A549 (cell line): ENCODE results near the gene EIF3A. TPM values are rescaled to one million over a fixed set of nuclear protein-coding genes. Genes with fewer than 3 reads are reported as not detected.

ENCODE experiments used
- ATAC-seq, 2 experiments: fragments of 200-7000 bp in 1 of 2; fragments of >200 bp in 1 of 2; cut with Nextera tagmentation in 1 of 2; cut with Tn5 transposase in 1 of 2; 3 replicates each; pipeline versions ENCODE4 v1.8.0 to v1.9.1; 2018 to 2020; ENCODE audit warnings: mild to moderate bottlenecking in 1 of 2, moderate library complexity in 1 of 2
- CTCF ChIA-PET: fragments of 300-600 bp; sonication (Branson Sonifier 250); formaldehyde crosslinking; extraction: SDS; loops from one replicate; lab custom pipeline; 2021; ENCODE audit warnings: antibody characterized with exemption, inconsistent platforms; lab: Yijun Ruan, JAX
- POLR2A ChIA-PET: fragments of 350-600 bp; formaldehyde crosslinking; extraction: SDS; loops from one replicate; lab custom pipeline; 2021; ENCODE audit warnings: antibody characterized with exemption, inconsistent platforms; lab: Yijun Ruan, JAX
- DNase-seq, 2 experiments: peaks; one replicate each; pipeline versions ENCODE4 v3.0.0 to v3.0.0-alpha.2; 2011 to 2016; ENCODE audit warnings: low read depth in 1 of 2, low spot score in 1 of 2
- FAIRE-seq: peaks from 2 replicates; lab custom pipeline; 2011; peaks lifted over from hg19 to GRCh38; lab: Jason Lieb, UNC
- H3K27ac ChIP-seq, 2 experiments: fragments of >200 bp; sonication (Bioruptor Twin); formaldehyde crosslinking; 3 replicates each; pipeline ENCODE4 v1.5.1; 2016 to 2017
- H3K4me1 ChIP-seq: fragments of >200 bp; sonication (Bioruptor Twin); formaldehyde crosslinking; 3 replicates; pipeline ENCODE4 v1.6.1; 2016
- H3K4me2 ChIP-seq: fragments of >200 bp; sonication (Bioruptor Twin); formaldehyde crosslinking; 3 replicates; pipeline ENCODE4 v1.6.1; 2016
- H3K4me3 ChIP-seq: fragments of >200 bp; sonication (Bioruptor Twin); formaldehyde crosslinking; 3 replicates; pipeline ENCODE4 v1.5.1; 2016
- H3K9me3 ChIP-seq: fragments of >200 bp; sonication (Bioruptor Twin); formaldehyde crosslinking; 3 replicates; pipeline ENCODE4 v1.6.1; 2016
- BCL3 ChIP-seq: fragments of >200 bp; sonication (Bioruptor Twin); formaldehyde crosslinking; IDR thresholded peaks from 3 replicates; pipeline ENCODE4 v1.6.1; 2016
- CBX2 ChIP-seq: fragments of 200-600 bp; sonication (generic); IDR thresholded peaks from 2 replicates; pipeline ENCODE4 v1.6.1; 2016; ENCODE audit warnings: low read depth, mild to moderate bottlenecking, borderline replicate concordance
- CBX8 ChIP-seq: fragments of 200-600 bp; sonication (generic); IDR thresholded peaks from 2 replicates; pipeline ENCODE4 v1.6.1; 2016
- CHD4 ChIP-seq: fragments of 200-600 bp; sonication (generic); IDR thresholded peaks from 2 replicates; pipeline ENCODE4 v1.6.1; 2016; ENCODE audit warnings: antibody characterized with exemption, mild to moderate bottlenecking, borderline replicate concordance
- EHMT2 ChIP-seq: fragments of 200-600 bp; sonication (generic); IDR thresholded peaks from 2 replicates; pipeline ENCODE4 v1.6.1; 2016; ENCODE audit warnings: antibody characterized with exemption, low read depth, mild to moderate bottlenecking, moderate library complexity
- FOSB ChIP-seq: fragments of 250-450 bp; sonication (Bioruptor Pico); IDR thresholded peaks from 2 replicates; pipeline ENCODE4 v1.5.0; 2020; ENCODE audit warnings: mild to moderate bottlenecking, moderate library complexity
- FOXS1 ChIP-seq: fragments of 250-450 bp; sonication (Bioruptor Pico); IDR thresholded peaks from 2 replicates; pipeline ENCODE4 v1.5.0; 2020; ENCODE audit warnings: mild to moderate bottlenecking, moderate library complexity
- HDAC2 ChIP-seq: fragments of 200-600 bp; sonication (generic); IDR thresholded peaks from 2 replicates; pipeline ENCODE4 v1.6.1; 2016
- HOXA7 ChIP-seq: fragments of 250-450 bp; sonication (Bioruptor Pico); IDR thresholded peaks from 2 replicates; pipeline ENCODE4 v1.5.0; 2020; ENCODE audit warnings: mild to moderate bottlenecking, moderate library complexity
- HOXB5 ChIP-seq: fragments of 250-450 bp; sonication (Bioruptor Pico); IDR thresholded peaks from 2 replicates; pipeline ENCODE4 v1.5.0; 2020; ENCODE audit warnings: mild to moderate bottlenecking, moderate library complexity
- JUN ChIP-seq, 2 experiments: fragments of >200 bp; sonication (Bioruptor Twin); formaldehyde crosslinking; IDR thresholded peaks; 2 replicates in 1 of 2; 3 replicates in 1 of 2; pipeline ENCODE4 v1.6.1; 2016 to 2017
- JUNB ChIP-seq: fragments of >200 bp; sonication (Bioruptor Twin); formaldehyde crosslinking; IDR thresholded peaks from 2 replicates; pipeline ENCODE4 v1.6.1; 2016
- KDM1A ChIP-seq: fragments of 200-600 bp; sonication (generic); IDR thresholded peaks from 2 replicates; pipeline ENCODE4 v1.6.1; 2016; ENCODE audit warnings: low read depth, mild to moderate bottlenecking
- MAFK ChIP-seq: fragments of 450-650 bp; IDR thresholded peaks from 2 replicates; pipeline ENCODE4 v1.6.1; 2014; ENCODE audit not compliant: partially characterized antibody
- NFE2L2 ChIP-seq: fragments of 150-350 bp; conservative IDR thresholded peaks from 2 replicates; pipeline ENCODE4 v1.6.1; 2014; ENCODE audit warnings: low read length
- NPAS2 ChIP-seq: fragments of 250-450 bp; sonication (Bioruptor Pico); IDR thresholded peaks from 2 replicates; pipeline ENCODE4 v1.8.0; 2022; ENCODE audit warnings: mild to moderate bottlenecking, moderate library complexity, borderline replicate concordance
- NR3C1 ChIP-seq: fragments of >200 bp; sonication (Bioruptor Twin); formaldehyde crosslinking; IDR thresholded peaks from 3 replicates; pipeline ENCODE4 v1.6.1; 2017
- POLR2A ChIP-seq: IDR thresholded peaks from 2 replicates; pipeline ENCODE4 v1.6.1; 2012; ENCODE audit warnings: mild to moderate bottlenecking, low read length
- REST ChIP-seq: fragments of 200-600 bp; sonication (generic); IDR thresholded peaks from 2 replicates; pipeline ENCODE4 v1.6.1; 2016; ENCODE audit warnings: antibody characterized with exemption, mild to moderate bottlenecking, moderate library complexity
- RFX5 ChIP-seq: fragments of 450-650 bp; IDR thresholded peaks from 2 replicates; pipeline ENCODE4 v1.7.1; 2014; ENCODE audit warnings: antibody characterized with exemption, mild to moderate bottlenecking, moderate library complexity
- RNF2 ChIP-seq: fragments of 200-600 bp; sonication (generic); IDR thresholded peaks from 2 replicates; pipeline ENCODE4 v1.6.1; 2016; ENCODE audit warnings: low read depth, mild to moderate bottlenecking, antibody characterized with exemption, moderate library complexity, borderline replicate concordance
- SMC3 ChIP-seq: fragments of >200 bp; sonication (Bioruptor Twin); formaldehyde crosslinking; IDR thresholded peaks from 3 replicates; pipeline ENCODE4 v1.6.1; 2018; ENCODE audit warnings: inconsistent platforms
- SREBF2 ChIP-seq: fragments of 450-650 bp; IDR thresholded peaks from 2 replicates; pipeline ENCODE4 v1.6.1; 2014; ENCODE audit warnings: mild to moderate bottlenecking, moderate library complexity
- TFCP2L1 ChIP-seq: fragments of 250-450 bp; sonication (Bioruptor Pico); IDR thresholded peaks from 2 replicates; pipeline ENCODE4 v1.5.0; 2021; ENCODE audit warnings: mild to moderate bottlenecking
- TP53 ChIP-seq: fragments of 250-450 bp; sonication (Bioruptor Pico); IDR thresholded peaks from 2 replicates; pipeline ENCODE4 v1.5.0; 2021; ENCODE audit warnings: mild to moderate bottlenecking, moderate library complexity
- USF2 ChIP-seq: fragments of 450-650 bp; IDR thresholded peaks from 2 replicates; pipeline ENCODE4 v1.6.1; 2014; ENCODE audit warnings: antibody characterized with exemption
- ZC3H11A ChIP-seq: fragments of 450-650 bp; IDR thresholded peaks from 2 replicates; pipeline ENCODE4 v1.6.1; 2014; ENCODE audit warnings: antibody characterized with exemption, mild to moderate bottlenecking
- ZNF302 ChIP-seq: fragments of 250-450 bp; sonication (Bioruptor Pico); IDR thresholded peaks from 2 replicates; pipeline ENCODE4 v1.9.0; 2021; ENCODE audit warnings: inconsistent platforms, mild to moderate bottlenecking, moderate library complexity
- ZSCAN20 ChIP-seq: fragments of 250-450 bp; sonication (Bioruptor Pico); IDR thresholded peaks from 2 replicates; pipeline ENCODE4 v1.8.0; 2022; ENCODE audit warnings: mild to moderate bottlenecking, moderate library complexity
- WGBS: methylation state at CpG from one replicate; pipeline ENCODE4 v1.1.6; 2017; ENCODE audit errors: missing lambda C conversion rate; 5-methylcytosine and 5-hydroxymethylcytosine counted together
- polyA plus RNA-seq, 4 experiments: library from polyadenylated mRNA; depleted of rRNA in 3 of 4; stranded (reverse); fragments of >200 nt; fragmentation: RNase III in 1 of 4; extraction: RNeasy Plus Mini Kit Qiagen cat#74134 plus additional on column Dnase treatment in 1 of 4; gene quantifications; 2 replicates in 3 of 4; 3 replicates in 1 of 4; pipeline ENCODE4 v1.2.3, GENCODE V29; 2011 to 2017

EIF3A gene
- polyA plus RNA-seq, 2 of the 4 experiments (the other 2 are of a cell fraction) = 71.0 to 154 TPM

- H3K4me2 ChIP-seq = peak overlapping the region; percentile 33; the same call in 1 of the 3 replicates
- peak overlapping the region; percentile 30 to 71; a peak in 4 of 6 replicates for H3K27ac ChIP-seq
- TF ChIP-seq JUNB (no peak), ZNF302 (no peak), JUN (IDR thresholded peaks at IDR 0.05) (no peak), NR3C1 (no peak), KDM1A (no peak), CBX2 (no peak), HOXB5 (CRISPR knock-in tag) (no peak), EHMT2 (no peak), MAFK (no peak), POLR2A (no peak), SREBF2 (no peak)
- ATAC-seq = no peak
- no peak overlapping the region for H3K4me3 ChIP-seq
- no peak for FAIRE-seq
- DNase-seq = no peak
- peaks cover 36% of the 10 kb centered on the region for H3K4me1 ChIP-seq
- CTCF ChIA-PET = no interaction called here
- WGBS = 55% methylated on average over 6 of the region's 6 CpGs
- no peaks in the 10 kb centered on the region for H3K9me3 ChIP-seq
- POLR2A ChIA-PET = interaction anchor here (1.0 kb wide), 1 partner anchor 270 kb away, joined by 3 read pairs; the partner anchor contains the start of gene CACUL1
Measured at GRCh38 chr10:119024882-119025281, 55.7 kb downstream of the EIF3A start.

GRCh38 chr10:119023553-119023868 lies 57.1 kb downstream of the EIF3A start:
- Histone ChIP-seq H3K4me1 (peaks cover 36% of the 10 kb centered on the region), H3K9me3 (no peaks in the 10 kb centered on the region), H3K4me3 (no peak overlapping the region), H3K27ac (peak overlapping the region in 1 of 2 experiments; percentile 48; a peak in 1 of 6 replicates), H3K4me2 (peak overlapping the region; percentile 16; the same call in 1 of the 3 replicates)
- ChIA-PET CTCF (interaction anchor here (1.0 to 1.9 kb wide), 4 partner anchors 8 to 15 kb away, joined by 3 to 8 read pairs (median 4); no protein-coding TSS in a partner anchor), POLR2A (interaction anchor here (0.6 kb wide), 1 partner anchor 31 kb away, joined by 3 read pairs; no protein-coding TSS in a partner anchor)
- ATAC-seq = no peak
- no peak for DNase-seq
- TF ChIP-seq REST = no peak
- no peak for TF ChIP-seq JUN (IDR thresholded peaks at IDR 0.05)
- no peak for TF ChIP-seq SMC3
- no peak for TF ChIP-seq EHMT2
- no peak for TF ChIP-seq CBX8
- TF ChIP-seq MAFK = no peak
- no peak for TF ChIP-seq NFE2L2
- TF ChIP-seq BCL3 = no peak
- no peak for TF ChIP-seq CHD4
- FAIRE-seq = no peak
- 64% methylated on average over 8 of the region's 8 CpGs for WGBS

GRCh38 chr10:119022846-119023552 lies 57.6 kb downstream of the EIF3A start:
- CTCF ChIA-PET = interaction anchor here (1.0 to 1.9 kb wide), 3 partner anchors 8 to 14 kb away, joined by 3 to 8 read pairs (median 4); no protein-coding TSS in a partner anchor
- TF ChIP-seq NPAS2 = no peak
- no peak for TF ChIP-seq RFX5
- no peak for TF ChIP-seq NFE2L2
- TF ChIP-seq USF2 = no peak
- no peak for TF ChIP-seq CHD4
- TF ChIP-seq ZC3H11A = no peak
- no peak for TF ChIP-seq TFCP2L1 (CRISPR knock-in tag)
- no peak for TF ChIP-seq TP53 (CRISPR knock-in tag)
- no peak for TF ChIP-seq SREBF2
- no peak for TF ChIP-seq HOXA7 (CRISPR knock-in tag)
- no peak for TF ChIP-seq FOSB (CRISPR knock-in tag)
- no peak for TF ChIP-seq ZSCAN20
- TF ChIP-seq HDAC2 = no peak
- no peak for TF ChIP-seq FOXS1 (CRISPR knock-in tag)
- no peak for TF ChIP-seq RNF2
- no peak for TF ChIP-seq BCL3

More at GRCh38 chr10:119022846-119023552, 57.6 kb downstream of the EIF3A start:
- POLR2A ChIA-PET = interaction anchor here (0.6 kb wide), 1 partner anchor 31 kb away, joined by 3 read pairs; no protein-coding TSS in a partner anchor
- Histone ChIP-seq H3K4me3 (no peak overlapping the region), H3K27ac (peak overlapping the region in 1 of 2 experiments; percentile 48; a peak in 3 of 6 replicates), H3K4me1 (peaks cover 36% of the 10 kb centered on the region), H3K4me2 (peak overlapping the region; percentile 16; the same call in 2 of the 3 replicates), H3K9me3 (no peaks in the 10 kb centered on the region)
- ATAC-seq (peak; percentile 14 to 16; a peak in 2 of 6 replicates), DNase-seq (no peak), FAIRE-seq (no peak)
- 57% methylated on average over 8 of the region's 8 CpGs for WGBS
